ENCODE results near the gene OPHN1. TPM values are rescaled to one million over a fixed set of nuclear protein-coding genes. Genes with fewer than 3 reads are reported as not detected.
"Not testable (repeated sequence)": the region's sequence is repeated elsewhere in the genome, so short reads cannot be mapped to it uniquely, and the experiment has no call there.

Gene OPHN1
- total and polyA plus RNA-seq, 4 donors = 0.25 to 9.7 (median 4.9) TPM

GRCh38 chrX:68098431-68098830 lies 334.9 kb downstream of the OPHN1 start:
- Histone ChIP-seq H3K4me3 (ENCODE audit: low read length in 2 of 2) (no peak overlapping the region), H3K36me3 (ENCODE audit: control insufficient read depth in 1 of 2, insufficient read depth in 2 of 2, low read length in 1 of 2) (no peaks in the 10 kb centered on the region), H3K4me1 (ENCODE audit: control insufficient read depth in 1 of 2, insufficient read depth in 2 of 2, low read length in 2 of 2) (no peaks in the 10 kb centered on the region), H3K9me3 (ENCODE audit: control insufficient read depth, low read length) (no peaks in the 10 kb centered on the region), H3K27me3 (ENCODE audit: control insufficient read depth in 1 of 2, insufficient read depth in 2 of 2, low read length in 1 of 2) (no peaks in the 10 kb centered on the region), H3K27ac (ENCODE audit: low read depth in 1 of 2, low read length in 2 of 2) (no peak overlapping the region)
- 75 to 96% methylated on average over 2 of the region's 2 CpGs for WGBS, 2 donors
- DNase-seq (no peak), ATAC-seq (ENCODE audit: low FRiP score) (no peak)
- intact Hi-C loops (cut with DNase I) = no loop called here

GRCh38 chrX:68090266-68090665 lies 343.0 kb downstream of the OPHN1 start:
- ATAC-seq (ENCODE audit: low FRiP score) (no peak), DNase-seq (no peak)
- intact Hi-C loops (cut with DNase I) = no loop called here
- Histone ChIP-seq H3K36me3 (ENCODE audit: control insufficient read depth in 1 of 2, insufficient read depth in 2 of 2, low read length in 1 of 2) (no peaks in the 10 kb centered on the region), H3K9me3 (ENCODE audit: control insufficient read depth, low read length) (no peaks in the 10 kb centered on the region), H3K4me1 (ENCODE audit: control insufficient read depth in 1 of 2, insufficient read depth in 2 of 2, low read length in 2 of 2) (peaks cover 0 to 3% of the 10 kb centered on the region in 2 donors), H3K4me3 (ENCODE audit: low read length in 2 of 2) (no peak overlapping the region), H3K27ac (ENCODE audit: low read depth in 1 of 2, low read length in 2 of 2) (no peak overlapping the region), H3K27me3 (ENCODE audit: control insufficient read depth in 1 of 2, insufficient read depth in 2 of 2, low read length in 1 of 2) (no peaks in the 10 kb centered on the region)
- 38 to 72% methylated on average over 1 of the region's 1 CpG for WGBS, 2 donors

GRCh38 chrX:68087526-68087925 lies 345.8 kb downstream of the OPHN1 start:
- intact Hi-C loops (cut with DNase I) = no loop called here
- Histone ChIP-seq H3K4me3 (ENCODE audit: low read length in 2 of 2) (no peak overlapping the region), H3K36me3 (ENCODE audit: control insufficient read depth in 1 of 2, insufficient read depth in 2 of 2, low read length in 1 of 2) (no peaks in the 10 kb centered on the region), H3K4me1 (ENCODE audit: control insufficient read depth in 1 of 2, insufficient read depth in 2 of 2, low read length in 2 of 2) (peaks cover 0 to 3% of the 10 kb centered on the region in 2 donors), H3K27me3 (ENCODE audit: control insufficient read depth in 1 of 2, insufficient read depth in 2 of 2, low read length in 1 of 2) (no peaks in the 10 kb centered on the region), H3K9me3 (ENCODE audit: control insufficient read depth, low read length) (no peaks in the 10 kb centered on the region), H3K27ac (ENCODE audit: low read depth in 1 of 2, low read length in 2 of 2) (no peak overlapping the region)
- 21 to 47% methylated on average over 2 of the region's 2 CpGs for WGBS, 2 donors
- DNase-seq = no peak
- ATAC-seq (ENCODE audit: low FRiP score) = no peak

GRCh38 chrX:68086709-68087108 lies 346.6 kb downstream of the OPHN1 start:
- H3K27ac ChIP-seq (ENCODE audit: low read depth in 1 of 2, low read length in 2 of 2) = no peak overlapping the region
- no peak for ATAC-seq (ENCODE audit: low FRiP score)
- 5 to 27% methylated on average over 1 of the region's 1 CpG for WGBS, 2 donors

GRCh38 chrX:68084765-68085164 lies 348.5 kb downstream of the OPHN1 start:
- Histone ChIP-seq H3K36me3 (ENCODE audit: control insufficient read depth in 1 of 2, insufficient read depth in 2 of 2, low read length in 1 of 2) (no peaks in the 10 kb centered on the region), H3K4me1 (ENCODE audit: control insufficient read depth in 1 of 2, insufficient read depth in 2 of 2, low read length in 2 of 2) (peaks cover 0 to 3% of the 10 kb centered on the region in 2 donors), H3K9me3 (ENCODE audit: control insufficient read depth, low read length) (no peaks in the 10 kb centered on the region), H3K27ac (ENCODE audit: low read depth in 1 of 2, low read length in 2 of 2) (peak overlapping the region in 1 of 2 donors; percentile 25), H3K27me3 (ENCODE audit: control insufficient read depth in 1 of 2, insufficient read depth in 2 of 2, low read length in 1 of 2) (no peaks in the 10 kb centered on the region), H3K4me3 (ENCODE audit: low read length in 2 of 2) (no peak overlapping the region)
- DNase-seq = no peak
- ATAC-seq (ENCODE audit: low FRiP score) = peak; percentile 43
- intact Hi-C loops (cut with DNase I) = no loop called here
- 4 to 5% methylated on average over 1 of the region's 1 CpG for WGBS, 2 donors

More at GRCh38 chrX:68086709-68087108, 346.6 kb downstream of the OPHN1 start:
- Histone ChIP-seq H3K36me3 (ENCODE audit: control insufficient read depth in 1 of 2, insufficient read depth in 2 of 2, low read length in 1 of 2) (no peaks in the 10 kb centered on the region), H3K4me1 (ENCODE audit: control insufficient read depth in 1 of 2, insufficient read depth in 2 of 2, low read length in 2 of 2) (peaks cover 0 to 3% of the 10 kb centered on the region in 2 donors), H3K27me3 (ENCODE audit: control insufficient read depth in 1 of 2, insufficient read depth in 2 of 2, low read length in 1 of 2) (no peaks in the 10 kb centered on the region), H3K4me3 (ENCODE audit: low read length in 2 of 2) (no peak overlapping the region), H3K9me3 (ENCODE audit: control insufficient read depth, low read length) (no peaks in the 10 kb centered on the region)
- DNase-seq = no peak
- intact Hi-C loops (cut with DNase I) = no loop called here

- Histone ChIP-seq H3K4me3 (ENCODE audit: low read length in 2 of 2) (no peak overlapping the region), H3K27ac (ENCODE audit: low read depth in 1 of 2, low read length in 2 of 2) (no peak overlapping the region), H3K36me3 (ENCODE audit: control insufficient read depth in 1 of 2, insufficient read depth in 2 of 2, low read length in 1 of 2) (no peaks in the 10 kb centered on the region), H3K9me3 (ENCODE audit: control insufficient read depth, low read length) (no peaks in the 10 kb centered on the region), H3K4me1 (ENCODE audit: control insufficient read depth in 1 of 2, insufficient read depth in 2 of 2, low read length in 2 of 2) (peaks cover 0 to 3% of the 10 kb centered on the region in 2 donors), H3K27me3 (ENCODE audit: control insufficient read depth in 1 of 2, insufficient read depth in 2 of 2, low read length in 1 of 2) (no peaks in the 10 kb centered on the region)
- DNase-seq (no peak), ATAC-seq (ENCODE audit: low FRiP score) (no peak)
- intact Hi-C loops (cut with DNase I) = no loop called here
- WGBS, 2 donors = 40 to 66% methylated on average over 3 of the region's 3 CpGs
Measured at GRCh38 chrX:68083510-68083909, 349.8 kb downstream of the OPHN1 start.

GRCh38 chrX:68079961-68080360 lies 353.3 kb downstream of the OPHN1 start:
- intact Hi-C loops (cut with DNase I) = no loop called here
- Histone ChIP-seq H3K36me3 (ENCODE audit: control insufficient read depth in 1 of 2, insufficient read depth in 2 of 2, low read length in 1 of 2) (no peaks in the 10 kb centered on the region), H3K9me3 (ENCODE audit: control insufficient read depth, low read length) (no peaks in the 10 kb centered on the region), H3K27ac (ENCODE audit: low read depth in 1 of 2, low read length in 2 of 2) (no peak overlapping the region), H3K4me3 (ENCODE audit: low read length in 2 of 2) (no peak overlapping the region), H3K27me3 (ENCODE audit: control insufficient read depth in 1 of 2, insufficient read depth in 2 of 2, low read length in 1 of 2) (no peaks in the 10 kb centered on the region), H3K4me1 (ENCODE audit: control insufficient read depth in 1 of 2, insufficient read depth in 2 of 2, low read length in 2 of 2) (no peaks in the 10 kb centered on the region)
- ATAC-seq (ENCODE audit: low FRiP score) (no peak), DNase-seq (no peak)
- WGBS, 2 donors = 57 to 85% methylated on average over 1 of the region's 1 CpG

GRCh38 chrX:68078801-68079200 lies 354.5 kb downstream of the OPHN1 start:
- DNase-seq; H3K27me3 ChIP-seq (ENCODE audit: control insufficient read depth in 1 of 2, insufficient read depth in 2 of 2, low read length in 1 of 2); H3K9me3 ChIP-seq (ENCODE audit: control insufficient read depth, low read length); H3K27ac ChIP-seq (ENCODE audit: low read depth in 1 of 2, low read length in 2 of 2); H3K36me3 ChIP-seq (ENCODE audit: control insufficient read depth in 1 of 2, insufficient read depth in 2 of 2, low read length in 1 of 2); H3K4me3 ChIP-seq (ENCODE audit: low read length in 2 of 2); ATAC-seq (ENCODE audit: low FRiP score); H3K4me1 ChIP-seq (ENCODE audit: control insufficient read depth in 1 of 2, insufficient read depth in 2 of 2, low read length in 2 of 2); intact Hi-C loops (cut with DNase I): not testable (repeated sequence)

GRCh38 chrX:68077378-68077777 lies 355.9 kb downstream of the OPHN1 start:
- Histone ChIP-seq H3K4me3 (ENCODE audit: low read length in 2 of 2) (no peak overlapping the region), H3K27me3 (ENCODE audit: control insufficient read depth in 1 of 2, insufficient read depth in 2 of 2, low read length in 1 of 2) (no peaks in the 10 kb centered on the region), H3K27ac (ENCODE audit: low read depth in 1 of 2, low read length in 2 of 2) (no peak overlapping the region), H3K4me1 (ENCODE audit: control insufficient read depth in 1 of 2, insufficient read depth in 2 of 2, low read length in 2 of 2) (no peaks in the 10 kb centered on the region), H3K36me3 (ENCODE audit: control insufficient read depth in 1 of 2, insufficient read depth in 2 of 2, low read length in 1 of 2) (no peaks in the 10 kb centered on the region), H3K9me3 (ENCODE audit: control insufficient read depth, low read length) (no peaks in the 10 kb centered on the region)
- intact Hi-C loops (cut with DNase I) = no loop called here
- ATAC-seq (ENCODE audit: low FRiP score) = no peak
- DNase-seq = no peak
